Keratinocyte (primary cell): ENCODE data around the gene EPAS1. TPM values are rescaled to one million over a fixed set of nuclear protein-coding genes. Genes with fewer than 3 reads are reported as not detected.

Source experiments
- DNase-seq: peaks from one replicate; pipeline ENCODE4 v3.0.0-alpha.2; 2011; ENCODE audit warnings: low read depth, missing footprints, low spot score
- FAIRE-seq: peaks from 2 replicates; lab custom pipeline; 2011; peaks lifted over from hg19 to GRCh38; lab: Jason Lieb, UNC
- H2AFZ ChIP-seq: 2 replicates; pipeline ENCODE4 v1.6.0; 2012; ENCODE audit warnings: low read length, control low read depth, inconsistent platforms; ENCODE audit not compliant: control insufficient read depth
- H3K27ac ChIP-seq: 2 replicates; pipeline ENCODE4 v1.5.1; 2011; ENCODE audit warnings: low read length; ENCODE audit not compliant: control insufficient read depth, insufficient read depth
- H3K27me3 ChIP-seq: 3 replicates; pipeline ENCODE4 v1.6.0; 2011; ENCODE audit warnings: low read length; ENCODE audit not compliant: control insufficient read depth, insufficient read depth; ENCODE audit errors: extremely low read depth
- H3K36me3 ChIP-seq, 2 experiments: 2 replicates in 1 of 2; 3 replicates in 1 of 2; pipeline ENCODE4 v1.5.1; 2011; ENCODE audit warnings: low read length in 2 of 2, mild to moderate bottlenecking in 1 of 2; ENCODE audit not compliant: control insufficient read depth in 2 of 2, insufficient read depth in 2 of 2; ENCODE audit errors: extremely low read depth in 1 of 2
- H3K4me1 ChIP-seq: 3 replicates; pipeline ENCODE4 v1.5.1; 2011; ENCODE audit warnings: low read length; ENCODE audit not compliant: control insufficient read depth, insufficient read depth; ENCODE audit errors: extremely low read depth
- H3K4me2 ChIP-seq: 3 replicates; pipeline ENCODE4 v1.6.0; 2011; ENCODE audit warnings: low read depth, low read length; ENCODE audit not compliant: control insufficient read depth, insufficient read depth; ENCODE audit errors: extremely low read depth
- H3K4me3 ChIP-seq, 3 experiments: fragments of 200-600 bp in 1 of 3; sonication (generic) in 1 of 3; 2 replicates in 2 of 3; 3 replicates in 1 of 3; pipeline ENCODE4 v1.5.1; 2011 to 2016; ENCODE audit warnings: low read length in 3 of 3, mild to moderate bottlenecking in 3 of 3, control low read depth in 2 of 3, inconsistent platforms in 1 of 3, low read depth in 1 of 3, mixed read lengths in 1 of 3, mixed run types in 1 of 3, moderate library complexity in 1 of 3; ENCODE audit not compliant: control insufficient read depth in 2 of 3, insufficient read depth in 2 of 3; ENCODE audit errors: extremely low read depth in 1 of 3
- H3K79me2 ChIP-seq: 2 replicates; pipeline ENCODE4 v1.6.0; 2012; ENCODE audit warnings: low read length; ENCODE audit not compliant: control insufficient read depth, insufficient read depth
- H3K9ac ChIP-seq: 3 replicates; pipeline ENCODE4 v1.6.0; 2011; ENCODE audit warnings: low read length; ENCODE audit not compliant: control insufficient read depth, insufficient read depth; ENCODE audit errors: extremely low read depth
- H3K9me1 ChIP-seq: 3 replicates; pipeline ENCODE4 v1.6.0; 2011; ENCODE audit warnings: low read length; ENCODE audit not compliant: control insufficient read depth, insufficient read depth; ENCODE audit errors: extremely low read depth
- H3K9me3 ChIP-seq: 2 replicates; pipeline ENCODE4 v1.5.1; 2012; ENCODE audit warnings: low read depth, low read length; ENCODE audit not compliant: control insufficient read depth
- H4K20me1 ChIP-seq: 3 replicates; pipeline ENCODE4 v1.6.0; 2011; ENCODE audit warnings: low read length; ENCODE audit not compliant: control insufficient read depth, insufficient read depth; ENCODE audit errors: extremely low read depth
- CTCF ChIP-seq, 3 experiments: IDR thresholded peaks in 1 of 3; conservative IDR thresholded peaks in 1 of 3; optimal IDR thresholded peaks in 1 of 3; 2 replicates in 2 of 3; 3 replicates in 1 of 3; pipeline versions ENCODE3 to v1.5.1; 2011; ENCODE audit warnings: low read length in 3 of 3, mild to moderate bottlenecking in 3 of 3, moderate library complexity in 2 of 3, control low read depth in 1 of 3, inconsistent platforms in 1 of 3; ENCODE audit not compliant: insufficient read depth in 2 of 3; ENCODE audit errors: extremely low read depth in 1 of 3
- EZH2 ChIP-seq: IDR thresholded peaks from one replicate; pipeline ENCODE4 v1.6.1; 2012; ENCODE audit warnings: inconsistent platforms, mild to moderate bottlenecking, low read length, moderate library complexity
- dilution Hi-C: fragments of 300-500 bp; cut with MboI; formaldehyde crosslinking; loops from one replicate; pipeline ENCODE4 v1.7.0; 2020; ENCODE audit warnings: low sequenced_read_pairs; ENCODE audit not compliant: extremely low pct_ligation_motif_present
- polyA plus RNA-seq, 5 experiments: library from polyadenylated mRNA; depleted of rRNA in 3 of 5; stranded (reverse) in 3 of 5; stranded (forward) in 1 of 5; unstranded in 1 of 5; fragments of >200 nt; gene quantifications; 1 replicate in 1 of 5; 2 replicates in 3 of 5; 3 replicates in 1 of 5; pipeline versions ENCODE4 v1.2.1 to v1.2.3, GENCODE V29; 2011 to 2012; ENCODE audit warnings: missing spikeins in 2 of 5, low read depth in 1 of 5, low replicate concordance in 1 of 5

The EPAS1 gene
- polyA plus RNA-seq, 1 donor (not counting 4 experiments of a cell fraction or from before 2014, with no cell fraction given): 96.7 TPM

- H3K4me2 ChIP-seq: no peak overlapping the region
- no peak overlapping the region for H3K9ac ChIP-seq
- H3K9me3 ChIP-seq: no peaks in the 10 kb centered on the region
- no peaks in the 10 kb centered on the region for H3K27me3 ChIP-seq
- peaks cover 52% of the 10 kb centered on the region for H3K79me2 ChIP-seq
- dilution Hi-C loops: no loop called here
- peaks cover 0 to 5% of the 10 kb centered on the region in 2 experiments for H3K36me3 ChIP-seq
- no peak overlapping the region for H3K4me3 ChIP-seq
- no peak for FAIRE-seq
- H4K20me1 ChIP-seq: no peaks in the 10 kb centered on the region
- H3K4me1 ChIP-seq: peaks cover 97% of the 10 kb centered on the region
- TF ChIP-seq EZH2 (no peak), CTCF (optimal IDR thresholded peaks at IDR 0.05 in 1 of 3, IDR thresholded peaks at IDR 0.05 in 1 of 3, conservative IDR thresholded peaks at IDR 0.05 in 1 of 3; ENCODE audit: extremely low read depth in 1 of 3, insufficient read depth in 2 of 3, low read length in 3 of 3) (peak in 2 of 3 experiments; percentile 29 to 37)
- no peak overlapping the region for H2AFZ ChIP-seq
- peak overlapping the region; percentile 92 for H3K27ac ChIP-seq
- DNase-seq: no peak
- no peaks in the 10 kb centered on the region for H3K9me1 ChIP-seq
Measured at GRCh38 chr2:46327627-46328026, 30.4 kb downstream of the EPAS1 start.

GRCh38 chr2:46328291-46328690, 31.1 kb downstream of the EPAS1 start:
- no peak overlapping the region for H3K9ac ChIP-seq
- peak overlapping the region; percentile 92 for H3K27ac ChIP-seq
- H2AFZ ChIP-seq: no peak overlapping the region
- peaks cover 49% of the 10 kb centered on the region for H3K79me2 ChIP-seq
- H3K4me3 ChIP-seq: no peak overlapping the region
- dilution Hi-C loops: no loop called here
- TF ChIP-seq CTCF (optimal IDR thresholded peaks at IDR 0.05 in 1 of 3, IDR thresholded peaks at IDR 0.05 in 1 of 3, conservative IDR thresholded peaks at IDR 0.05 in 1 of 3; ENCODE audit: extremely low read depth in 1 of 3, insufficient read depth in 2 of 3, low read length in 3 of 3) (no peak), EZH2 (no peak)
- H3K9me1 ChIP-seq: no peaks in the 10 kb centered on the region
- H3K4me2 ChIP-seq: no peak overlapping the region
- FAIRE-seq: no peak
- no peaks in the 10 kb centered on the region for H3K27me3 ChIP-seq
- no peaks in the 10 kb centered on the region for H4K20me1 ChIP-seq
- DNase-seq: no peak
- H3K9me3 ChIP-seq: no peaks in the 10 kb centered on the region
- H3K4me1 ChIP-seq: peaks cover 99% of the 10 kb centered on the region
- H3K36me3 ChIP-seq: peaks cover 0 to 5% of the 10 kb centered on the region in 2 experiments
